Right ventricle myocardium inferior (tissue), 1 donor: Measurements from ENCODE around the gene EFEMP2. TPM values are rescaled to one million over a fixed set of nuclear protein-coding genes. Genes with fewer than 3 reads are reported as not detected.
"Not testable (repeated sequence)": the region's sequence is repeated elsewhere in the genome, so short reads cannot be mapped to it uniquely, and the experiment has no call there.

Source experiments
- ATAC-seq: fragments of 200-7000 bp; cut with Tn5 transposase; one replicate; pipeline ENCODE4 v1.9.1; 2020; ENCODE audit warnings: mild to moderate bottlenecking, moderate library complexity
- DNase-seq: peaks from one replicate; pipeline ENCODE4 v3.0.0; 2021; ENCODE audit errors: missing footprints
- intact Hi-C: fragments of 100-400 bp; cut with DNase I; formaldehyde crosslinking; loops from one replicate; pipeline ENCODE4 v1.11.0; 2022
- total RNA-seq: library from RNA; stranded (reverse); fragmentation: NEBNext Ultra II Directional; extraction: Animal tissue kit (Norgen Biotek cat#: 25700); gene quantifications from one replicate; pipeline ENCODE4 v1.2.1, GENCODE V29; 2021
- donor health status: DM: no; HTN: yes; CAD: no; lungs with severe emphysema.

The EFEMP2 gene
- total RNA-seq, 1 donor from 2014 or later: 83.1 TPM

DNA sequence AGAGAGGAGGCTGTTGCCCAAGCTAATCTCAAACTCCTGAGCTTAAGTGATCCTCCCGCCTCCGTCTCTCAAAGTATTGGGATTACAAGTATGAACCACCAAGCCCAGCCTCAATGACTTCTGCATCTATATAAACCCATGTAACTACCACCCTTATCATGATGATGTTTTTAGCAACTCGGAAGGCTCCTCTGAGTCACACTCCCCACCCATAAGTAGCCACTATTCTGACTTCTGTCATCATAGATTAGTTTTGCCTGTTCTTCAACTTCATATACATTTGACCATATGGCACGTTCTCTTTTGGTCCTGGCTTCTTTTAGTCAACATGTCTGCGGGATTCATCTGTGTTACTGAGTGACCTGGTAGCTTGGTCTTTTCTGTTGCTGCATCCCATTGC, 34.0 kb upstream of the EFEMP2 start:
- DNase-seq (no peak), ATAC-seq (no peak)
- intact Hi-C loops: no loop called here

- DNase-seq (no peak), ATAC-seq (no peak)
- intact Hi-C loops: no loop called here
Measured at GRCh38 chr11:65903715-65904114, 31.1 kb upstream of the EFEMP2 start.

GRCh38 chr11:65903068-65903481, 30.5 kb upstream of the EFEMP2 start:
- DNase-seq (no peak), ATAC-seq (no peak)
- intact Hi-C loops: no loop called here

- DNase-seq (no peak), ATAC-seq (no peak)
- intact Hi-C loops: no loop called here
Measured at GRCh38 chr11:65900899-65901180, 28.2 kb upstream of the EFEMP2 start.

DNA sequence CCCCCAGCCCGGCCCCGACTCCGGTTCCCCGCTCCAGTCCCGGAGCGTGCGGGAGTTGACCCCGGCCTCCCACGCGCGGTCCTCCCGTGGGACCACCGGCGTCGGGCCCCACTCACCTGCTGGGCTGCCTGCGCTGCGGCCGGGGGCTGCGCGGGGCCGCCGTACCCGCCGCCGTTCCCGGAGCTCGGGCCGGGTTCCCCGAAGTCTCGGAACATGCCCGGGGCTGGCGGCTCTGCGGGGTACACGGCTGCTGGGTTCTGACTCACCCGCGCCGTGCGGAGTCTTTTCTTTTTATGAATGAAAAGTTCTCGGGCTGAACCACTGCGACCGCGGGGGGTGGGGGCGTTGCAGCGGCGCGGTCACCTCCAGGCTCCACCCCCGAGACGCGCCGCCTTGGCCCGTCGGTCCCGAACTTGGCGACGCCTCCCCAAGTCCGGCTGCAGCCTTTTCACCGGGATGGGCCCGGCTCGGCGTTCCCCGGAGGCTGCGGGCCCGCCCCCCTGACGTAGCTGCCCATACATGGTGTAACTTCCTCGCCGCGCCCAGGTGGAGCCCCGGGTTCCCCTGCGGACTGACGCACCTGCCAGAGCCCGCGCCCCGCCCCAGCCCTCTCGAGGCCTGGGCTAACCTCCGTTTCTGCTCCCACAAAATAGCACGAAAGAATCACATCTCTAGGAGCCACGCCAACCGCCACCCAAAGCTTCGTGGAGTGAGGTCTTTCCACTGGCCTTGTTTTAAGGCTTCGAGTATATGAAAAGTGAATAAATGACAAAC, 27.7 kb upstream of the EFEMP2 start, which contains the start of gene FOSL1:
Gene FOSL1, minus strand, starts transcription at position 264 of the 774 bp plus-strand sequence. Its CDS starts 49 bp downstream, at position 215.
- ATAC-seq (peak; percentile 90), DNase-seq (peak; percentile 91)
- intact Hi-C loops: no loop called here

DNA sequence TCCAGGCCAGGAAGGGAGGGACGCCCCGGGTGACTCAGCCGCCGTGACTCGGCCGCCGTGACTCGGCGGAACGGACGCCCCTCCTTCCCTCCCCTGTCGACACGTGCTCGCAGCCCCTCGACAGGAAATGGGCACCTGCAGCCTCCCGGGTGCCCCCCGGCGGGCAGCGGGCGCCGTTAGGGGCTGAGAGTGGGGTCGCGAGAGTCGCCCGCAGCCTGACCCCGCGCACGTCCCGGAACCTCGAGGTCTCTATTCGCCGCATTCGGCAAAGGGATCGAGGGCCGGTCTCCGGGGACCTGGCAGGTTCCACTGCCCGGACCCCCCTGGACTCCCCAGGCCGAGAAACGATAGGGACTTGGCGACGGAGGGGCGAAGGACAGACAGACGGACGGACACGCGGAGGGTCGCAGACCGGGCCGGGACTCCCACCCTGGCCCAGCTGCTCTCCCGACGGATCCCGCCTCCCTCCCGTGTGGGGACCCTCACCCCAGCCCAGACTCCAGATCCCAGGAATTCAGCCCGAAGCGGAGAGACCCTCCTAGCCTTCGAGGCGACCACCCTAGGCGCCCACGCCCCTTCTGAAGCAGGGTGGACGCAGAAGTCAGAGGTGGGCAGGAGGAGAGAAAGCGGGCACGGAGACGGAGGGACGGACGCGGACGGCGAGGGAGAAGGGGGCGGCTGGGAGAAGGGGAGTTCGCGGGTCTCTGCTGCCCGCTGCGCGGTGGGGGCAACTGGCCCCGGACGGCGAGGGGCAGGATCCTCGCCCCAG, 26.9 kb upstream of the EFEMP2 start:
- intact Hi-C loops: no loop called here
- ATAC-seq: no peak

GRCh38 chr11:65898656-65899355, 26.2 kb upstream of the EFEMP2 start:
- DNase-seq: no peak
- ATAC-seq: no peak
- intact Hi-C loops: no loop called here

More for the DNA sequence above, 26.9 kb upstream of the EFEMP2 start:
- DNase-seq: peak; percentile 83

- no peak for DNase-seq
- no peak for ATAC-seq
- intact Hi-C loops: no loop called here
Measured at GRCh38 chr11:65897020-65897471, 24.4 kb upstream of the EFEMP2 start.

DNA sequence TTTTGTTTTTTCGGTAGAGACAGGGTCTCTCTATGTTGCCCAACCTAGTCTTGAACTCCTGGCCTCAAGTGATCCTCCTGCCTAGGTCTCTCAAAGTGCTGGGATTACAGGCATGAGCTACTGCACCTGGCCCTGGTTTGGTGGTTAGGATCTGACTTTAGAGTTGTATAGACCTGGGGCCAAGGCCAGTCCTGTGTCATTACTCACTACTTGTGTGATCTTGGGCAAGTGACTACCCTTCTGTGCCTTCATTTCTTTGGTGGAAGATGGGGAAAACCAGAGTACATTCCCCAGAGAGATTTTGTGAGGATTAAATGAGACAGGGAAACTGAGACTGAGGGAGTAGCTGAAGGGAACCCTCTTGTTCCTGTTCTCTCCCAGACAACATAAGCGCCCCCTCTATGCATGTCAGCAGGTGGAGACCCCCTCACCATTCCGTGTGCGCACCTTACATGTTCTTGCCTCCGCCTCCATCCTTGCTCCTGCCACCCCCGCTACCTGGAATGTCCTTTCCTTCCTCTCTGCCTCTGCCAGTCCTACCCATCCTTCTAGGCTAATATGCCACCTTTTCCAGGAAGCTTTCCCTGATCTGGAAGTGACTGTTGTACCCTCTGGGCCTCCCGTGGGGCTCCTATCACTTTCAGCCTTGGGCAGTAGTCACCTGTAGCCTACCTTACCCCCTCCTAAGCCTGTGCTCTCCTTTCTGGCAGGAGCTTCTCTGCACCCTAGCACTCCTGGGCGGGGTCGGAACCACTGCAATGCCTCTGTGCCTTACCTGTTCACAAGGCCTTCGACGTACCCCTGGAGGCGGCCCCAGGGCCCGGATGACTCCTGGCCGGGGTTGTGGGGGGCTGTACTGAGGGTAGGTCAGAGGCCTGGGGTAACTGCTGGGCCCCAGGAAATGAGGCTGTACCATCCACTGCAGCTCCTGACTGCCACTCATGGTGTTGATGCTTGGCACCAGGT, 23.7 kb upstream of the EFEMP2 start:
- no peak for DNase-seq
- no peak for ATAC-seq
- intact Hi-C loops: no loop called here

GRCh38 chr11:65895482-65895981, 22.9 kb upstream of the EFEMP2 start:
- ATAC-seq (no peak), DNase-seq (no peak)
- intact Hi-C loops: no loop called here

DNA sequence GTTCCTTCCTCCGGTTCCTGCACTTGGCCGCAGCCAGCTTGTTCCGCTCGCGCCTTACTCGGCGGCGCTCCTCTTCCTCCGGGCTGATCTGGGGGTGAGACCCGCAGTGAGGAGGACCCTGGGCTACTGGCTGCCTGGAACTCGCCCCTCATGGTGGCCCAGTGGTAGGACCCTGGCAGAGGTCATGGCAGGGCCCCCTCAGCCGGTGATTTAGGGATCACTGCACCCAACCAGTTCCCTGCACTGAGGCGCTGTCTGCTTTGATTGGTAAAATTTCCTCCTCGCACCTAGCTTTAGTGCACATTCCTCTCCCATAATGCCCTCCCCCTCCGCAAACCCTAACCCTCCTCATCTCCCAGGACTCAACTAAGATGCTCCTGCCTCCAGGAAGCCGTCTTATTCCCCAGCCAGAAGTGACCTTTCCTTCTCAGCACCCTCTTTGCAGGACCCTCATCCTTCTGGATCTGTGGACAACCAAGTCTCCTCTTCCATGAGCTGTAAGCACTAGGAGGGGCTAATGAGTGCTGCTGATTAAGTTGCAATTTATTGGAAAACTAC, 21.5 kb upstream of the EFEMP2 start:
- DNase-seq (no peak), ATAC-seq (no peak)
- intact Hi-C loops: no loop called here

- intact Hi-C loops: no loop called here
- no peak for ATAC-seq
- no peak for DNase-seq
Measured at GRCh38 chr11:65892661-65893317, 20.2 kb upstream of the EFEMP2 start.

DNA sequence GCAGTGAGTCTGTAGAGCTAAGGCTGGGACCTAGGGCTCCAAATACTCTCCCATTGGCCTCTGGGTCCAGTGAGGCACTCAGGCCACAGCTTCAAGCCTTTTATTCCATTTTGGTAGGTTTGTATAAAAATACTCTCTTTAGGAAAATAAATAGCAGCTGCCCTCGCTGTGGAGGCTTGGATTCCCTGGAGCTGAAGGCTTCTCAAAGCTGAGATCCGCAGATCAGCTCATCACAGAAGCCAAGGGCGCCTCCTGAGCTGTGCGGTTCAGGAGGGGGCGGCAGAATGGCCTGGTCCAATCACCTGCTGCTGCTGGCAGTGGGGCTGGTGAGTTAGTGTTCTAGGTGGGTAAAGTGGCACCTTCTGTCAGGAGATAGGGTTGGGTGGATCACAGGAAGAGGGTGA, 19.5 kb upstream of the EFEMP2 start:
- intact Hi-C loops, ATAC-seq, DNase-seq: not testable (repeated sequence)

- DNase-seq: peak; percentile 82
- ATAC-seq: no peak
- intact Hi-C loops: no loop called here
Measured at GRCh38 chr11:65891219-65892136, 18.9 kb upstream of the EFEMP2 start.

DNA sequence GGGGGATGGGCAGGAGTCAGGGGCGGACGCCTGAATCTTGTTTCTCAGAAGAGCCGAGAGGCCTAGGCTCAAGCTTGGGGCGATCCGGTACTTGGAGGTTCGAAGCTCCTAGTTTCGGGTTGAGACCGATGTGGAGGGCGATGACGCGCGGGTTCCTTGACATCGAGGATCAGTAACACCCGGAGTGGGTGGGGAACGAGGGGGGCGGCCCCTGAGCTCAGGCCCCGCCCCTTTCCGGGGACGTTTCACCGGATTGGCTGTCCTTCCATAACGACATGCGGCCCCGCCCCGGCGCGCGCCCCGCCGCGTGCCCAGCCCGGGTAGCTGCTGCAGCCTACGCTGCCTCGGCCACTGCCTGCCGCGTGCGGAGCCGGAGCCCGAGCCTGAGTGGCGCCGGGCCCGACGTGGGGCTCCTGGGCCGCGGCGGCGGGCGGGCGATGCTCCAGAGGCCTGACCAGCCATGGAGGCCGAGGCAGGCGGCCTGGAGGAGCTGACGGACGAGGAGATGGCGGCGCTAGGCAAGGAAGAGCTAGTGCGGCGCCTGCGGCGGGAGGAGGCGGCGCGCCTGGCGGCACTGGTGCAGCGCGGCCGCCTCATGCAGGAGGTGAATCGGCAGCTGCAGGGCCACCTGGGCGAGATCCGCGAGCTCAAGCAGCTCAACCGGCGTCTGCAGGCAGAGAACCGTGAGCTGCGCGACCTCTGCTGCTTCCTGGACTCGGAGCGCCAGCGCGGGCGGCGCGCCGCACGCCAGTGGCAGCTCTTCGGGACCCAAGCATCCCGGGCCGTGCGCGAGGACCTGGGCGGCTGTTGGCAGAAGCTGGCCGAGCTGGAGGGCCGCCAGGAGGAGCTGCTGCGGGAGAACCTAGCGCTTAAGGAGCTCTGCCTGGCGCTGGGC, 18.0 kb upstream of the EFEMP2 start, which contains the start of gene CCDC85B:
Gene CCDC85B, plus strand, starts transcription at position 350 of the 895 bp plus-strand sequence. Its CDS starts 111 bp downstream, at position 461.
- DNase-seq (peak; percentile 99), ATAC-seq (peak; percentile 85)
- intact Hi-C loops: loop anchor here (1.0 kb wide), 1 partner anchor 26 kb away; no protein-coding TSS in a partner anchor
